Stomach (tissue), 9 donors: ENCODE measurements around the gene CCT6A. TPM values are rescaled to one million over a fixed set of nuclear protein-coding genes. Genes with fewer than 3 reads are reported as not detected.
A peak's percentile ranks its signal among the peaks of the same experiment; 100 is the strongest.
"Not testable (repeated sequence)": the region's sequence is repeated elsewhere in the genome, so short reads cannot be mapped to it uniquely, and the experiment has no call there.

Experiments used
- DNase-seq, 2 donors: peaks; one replicate each; pipeline versions ENCODE4 v3.0.0 to v3.0.0-alpha.2; 2013 to 2019
- H3K27ac ChIP-seq, 5 donors: fragments of 200-600 bp in 4 of 5; sonication (generic) in 4 of 5; one replicate each; pipeline ENCODE4 v1.5.1; 2013 to 2019; ENCODE audit warnings: mild to moderate bottlenecking in 1 of 5, moderate library complexity in 1 of 5
- H3K27me3 ChIP-seq, 3 donors: fragments of 200-600 bp; sonication (generic); one replicate each; pipeline ENCODE4 v1.5.1; 2017 to 2019; ENCODE audit warnings: mixed run types in 1 of 3
- H3K36me3 ChIP-seq, 4 donors: fragments of 200-600 bp; sonication (generic); 1 replicate in 3 of 4; 2 replicates in 1 of 4; pipeline ENCODE4 v1.5.1; 2016 to 2019
- H3K4me1 ChIP-seq, 4 donors: fragments of 200-600 bp; sonication (generic); one replicate each; pipeline ENCODE4 v1.5.1; 2016 to 2019
- H3K4me3 ChIP-seq, 4 donors: fragments of 200-600 bp; sonication (generic) in 3 of 4; one replicate each; pipeline ENCODE4 v1.5.1; 2016 to 2019; ENCODE audit warnings: mild to moderate bottlenecking in 1 of 4
- H3K9me3 ChIP-seq, 4 donors: fragments of 200-600 bp; sonication (generic); one replicate each; pipeline ENCODE4 v1.5.1; 2016 to 2019
- CTCF ChIP-seq, 7 experiments: fragments of 450-650 bp in 4 of 7; fragments of 200-600 bp in 3 of 7; sonication (generic) in 3 of 7; IDR thresholded peaks; one replicate each; pipeline ENCODE4 v1.5.1; 2016 to 2019; ENCODE audit warnings: antibody characterized with exemption in 7 of 7, control low read depth in 2 of 7, mild to moderate bottlenecking in 1 of 7
- EP300 ChIP-seq: sonication (generic); formaldehyde crosslinking; IDR thresholded peaks from one replicate; pipeline ENCODE4 v1.6.1; 2017; ENCODE audit warnings: antibody characterized with exemption
- POLR2A ChIP-seq, 4 donors: fragments of 450-650 bp; IDR thresholded peaks; one replicate each; pipeline ENCODE4 v1.6.1; 2016; ENCODE audit warnings: antibody characterized with exemption in 4 of 4, control low read depth in 2 of 4, mild to moderate bottlenecking in 1 of 4, moderate library complexity in 1 of 4
- POLR2AphosphoS5 ChIP-seq, 3 donors: sonication (generic); formaldehyde crosslinking; IDR thresholded peaks; one replicate each; pipeline ENCODE4 v1.6.1; 2016; ENCODE audit warnings: antibody characterized with exemption in 3 of 3
- WGBS, 5 donors: extraction: QIAGEN DNeasy Blood & Tissue Kit in 3 of 5; methylation state at CpG; one replicate each; pipeline versions ENCODE4 v1.1.5 to v1.1.7; 2013 to 2018; 5-methylcytosine and 5-hydroxymethylcytosine counted together
- intact Hi-C: fragments of 100-400 bp; cut with DNase I; formaldehyde crosslinking; loops from one replicate; pipeline ENCODE4 v1.15.1; 2023; ENCODE audit warnings: low total_unique reads
- polyA plus RNA-seq, 3 donors: library from polyadenylated mRNA; stranded (reverse); fragments of 200-250 nt; gene quantifications; one replicate each; pipeline ENCODE4 v1.2.3, GENCODE V29; 2013
- total RNA-seq, 5 donors: library from RNA; depleted of rRNA; stranded (reverse); fragments of >200 nt; gene quantifications; one replicate each; pipeline versions ENCODE4 v1.1.0 to v1.2.3, GENCODE V29; 2014 to 2016
- donor health status: healthy with polysubstance abuse.
- donor health status: Bipolar disorder and iron deficiency.
- donor health status: healthy.

Gene CCT6A
- total and polyA plus RNA-seq, 8 donors, result 36.8 to 200 (median 102) TPM

GRCh38 chr7:56099653-56100052 lies 48.1 kb downstream of the CCT6A start:
- Histone ChIP-seq H3K4me1 (peaks cover 10 to 30% (median 17%) of the 10 kb centered on the region in 4 donors), H3K36me3 (peaks cover 49 to 69% (median 65%) of the 10 kb centered on the region in 4 donors), H3K9me3 (no peaks in the 10 kb centered on the region), H3K27ac (no peak overlapping the region), H3K4me3 (no peak overlapping the region), H3K27me3 (no peaks in the 10 kb centered on the region)
- no peak for DNase-seq
- 90 to 98% (median 93%) methylated on average over 3 of the region's 3 CpGs for WGBS, 5 donors
- TF ChIP-seq CTCF (IDR thresholded peaks at IDR 0.05), result no peak
- TF ChIP-seq POLR2AphosphoS5 (IDR thresholded peaks at IDR 0.05), result no peak
- intact Hi-C loops, result no loop called here

GRCh38 chr7:56104138-56104537 lies 52.6 kb downstream of the CCT6A start:
- 85 to 92% (median 89%) methylated on average over 9 of the region's 9 CpGs for WGBS, 5 donors
- H3K36me3 ChIP-seq, result peaks cover 49 to 56% (median 55%) of the 10 kb centered on the region in 4 donors
- H3K27ac ChIP-seq, H3K27me3 ChIP-seq, H3K4me3 ChIP-seq, intact Hi-C loops, DNase-seq, H3K9me3 ChIP-seq: not testable (repeated sequence)
- H3K4me1 ChIP-seq, result peaks cover 10 to 30% (median 21%) of the 10 kb centered on the region in 4 donors

- Histone ChIP-seq H3K27me3 (no peaks in the 10 kb centered on the region), H3K9me3 (no peaks in the 10 kb centered on the region), H3K36me3 (peaks cover 38 to 43% (median 42%) of the 10 kb centered on the region in 4 donors), H3K4me3 (peak overlapping the region; percentile 71 to 93 (median 79)), H3K4me1 (peaks cover 10 to 30% (median 21%) of the 10 kb centered on the region in 4 donors), H3K27ac (peak overlapping the region; percentile 50 to 98 (median 95))
- peak in 1 of 2 donors; percentile 86 for DNase-seq
- WGBS, 5 donors, result 7 to 18% (median 11%) methylated on average over 6 of the region's 6 CpGs
- intact Hi-C loops, result no loop called here
- no peak for TF ChIP-seq POLR2AphosphoS5 (IDR thresholded peaks at IDR 0.05)
- no peak for TF ChIP-seq POLR2A (IDR thresholded peaks at IDR 0.05)
- TF ChIP-seq CTCF (IDR thresholded peaks at IDR 0.05), result no peak
- TF ChIP-seq EP300, result no peak
Observed at GRCh38 chr7:56105508-56105907, 53.9 kb downstream of the CCT6A start.

- TF ChIP-seq EP300, result peak; percentile 3
- TF ChIP-seq POLR2AphosphoS5 (IDR thresholded peaks at IDR 0.05), result peak; percentile 80 to 98 (median 97)
- TF ChIP-seq POLR2A (IDR thresholded peaks at IDR 0.05), result peak in 2 of 4 donors; percentile 90 to 95
- TF ChIP-seq CTCF (IDR thresholded peaks at IDR 0.05), result peak in 1 of 7 experiments; percentile 9
- Histone ChIP-seq H3K36me3 (peaks cover 29 to 34% (median 33%) of the 10 kb centered on the region in 4 donors), H3K27ac (peak within 1 kb of the TSS; percentile 87 to 98 (median 95)), H3K4me3 (peak within 1 kb of the TSS; percentile 71 to 93 (median 79)), H3K9me3 (no peaks in the 10 kb centered on the region), H3K27me3 (no peaks in the 10 kb centered on the region), H3K4me1 (peaks cover 10 to 30% (median 21%) of the 10 kb centered on the region in 4 donors)
- intact Hi-C loops, result no loop called here
- 1 to 2% (median 1%) methylated on average over 38 to 57 of the region's 57 CpGs for WGBS, 5 donors
- DNase-seq, result peak; percentile 97 to 100
Observed at GRCh38 chr7:56106108-56107073, 54.8 kb downstream of the CCT6A start, which contains the start of gene CHCHD2. Gene CHCHD2, minus strand, starts transcription at chr7:56106476. Its CDS starts 63 bp downstream, at chr7:56106413.
